Psoas muscle (tissue), 8 donors: Measurements from ENCODE around the gene AMMECR1L. TPM values are rescaled to one million over a fixed set of nuclear protein-coding genes. Genes with fewer than 3 reads are reported as not detected.
"Not testable (repeated sequence)": the region's sequence is repeated elsewhere in the genome, so short reads cannot be mapped to it uniquely, and the experiment has no call there.

Experiments used
- ATAC-seq, 4 donors: fragments of 200-7000 bp; cut with Tn5 transposase; one replicate each; pipeline ENCODE4 v1.9.1; 2020; ENCODE audit warnings: moderate library complexity in 3 of 4, mild to moderate bottlenecking in 2 of 4
- DNase-seq, 2 donors: peaks; one replicate each; pipeline ENCODE4 v3.0.0-alpha.2; 2020
- H3K27ac ChIP-seq: fragments of 200-600 bp; one replicate; pipeline ENCODE4 v1.8.0; 2022
- H3K27me3 ChIP-seq, 3 donors: fragments of 200-600 bp in 1 of 3; one replicate each; pipeline versions ENCODE4 v1.6.1 to v1.8.0; 2013 to 2022; ENCODE audit warnings: low read length in 2 of 3, mild to moderate bottlenecking in 2 of 3, moderate library complexity in 1 of 3; ENCODE audit not compliant: insufficient read depth in 3 of 3
- H3K36me3 ChIP-seq, 2 donors: fragments of 200-600 bp in 1 of 2; one replicate each; pipeline versions ENCODE4 v1.6.1 to v1.8.0; 2013 to 2022; ENCODE audit warnings: low read depth in 1 of 2, mild to moderate bottlenecking in 1 of 2, moderate library complexity in 1 of 2; ENCODE audit not compliant: insufficient read depth in 1 of 2
- H3K4me1 ChIP-seq: fragments of 200-600 bp; one replicate; pipeline ENCODE4 v1.8.0; 2022
- H3K4me3 ChIP-seq: fragments of 200-600 bp; one replicate; pipeline ENCODE4 v1.8.0; 2022; ENCODE audit warnings: mild to moderate bottlenecking
- H3K9me3 ChIP-seq: fragments of 200-600 bp; one replicate; pipeline ENCODE4 v1.8.0; 2022
- WGBS, 3 donors: extraction: QIAGEN DNeasy Blood & Tissue Kit; methylation state at CpG; one replicate each; pipeline versions ENCODE4 v1.1.6 to v1.1.7; 2013; 5-methylcytosine and 5-hydroxymethylcytosine counted together
- intact Hi-C, 2 donors: fragments of 100-400 bp; cut with DNase I; formaldehyde crosslinking; loops; one replicate each; pipeline versions ENCODE4 v1.11.0 to v1.14.2; 2022
- polyA plus RNA-seq, 3 donors: library from polyadenylated mRNA; stranded (reverse); fragments of 200-250 nt; gene quantifications; one replicate each; pipeline ENCODE4 v1.2.3, GENCODE V29; 2013
- total RNA-seq, 4 donors: library from RNA; stranded (reverse); fragmentation: NEBNext Ultra II Directional in 2 of 4; extraction: Animal tissue kit (Norgen Biotek cat#: 25700) in 2 of 4; gene quantifications; one replicate each; pipeline versions ENCODE4 v1.2.1 to v1.2.4, GENCODE V29; 2021 to 2023
- TF ChIP-seq, protein P1 (sequence below): fragments of 200-600 bp; IDR thresholded peaks from one replicate; pipeline ENCODE4 v1.8.0; 2022; ENCODE audit warnings: antibody characterized with exemption
- donor health status: healthy with polysubstance abuse.
- donor health status: DM: no; HTN: no; CAD: no; lungs with moderate emphysema.
- donor health status: Bipolar disorder and iron deficiency.
- donor health status: healthy.
- donor health status: DM: yes; HTN: yes; CAD: no.
- donor health status: DM: no; HTN: no; CAD: no.
- donor health status: DM: no; HTN: no; CAD: no.
- donor health status: DM: yes; HTN: yes; CAD: no.

The AMMECR1L gene
- total and polyA plus RNA-seq, 7 donors: 6.2 to 14.8 (median 11.0) TPM

GRCh38 chr2:127888772-127889171 lies 3.0 kb upstream of the AMMECR1L start:
- peaks cover 21% of the 10 kb centered on the region for H3K4me1 ChIP-seq
- DNase-seq: no peak
- no peaks in the 10 kb centered on the region for H3K9me3 ChIP-seq
- ATAC-seq: no peak
- H3K36me3 ChIP-seq: peaks cover 0 to 7% of the 10 kb centered on the region in 2 donors
- TF ChIP-seq, protein P1, sequence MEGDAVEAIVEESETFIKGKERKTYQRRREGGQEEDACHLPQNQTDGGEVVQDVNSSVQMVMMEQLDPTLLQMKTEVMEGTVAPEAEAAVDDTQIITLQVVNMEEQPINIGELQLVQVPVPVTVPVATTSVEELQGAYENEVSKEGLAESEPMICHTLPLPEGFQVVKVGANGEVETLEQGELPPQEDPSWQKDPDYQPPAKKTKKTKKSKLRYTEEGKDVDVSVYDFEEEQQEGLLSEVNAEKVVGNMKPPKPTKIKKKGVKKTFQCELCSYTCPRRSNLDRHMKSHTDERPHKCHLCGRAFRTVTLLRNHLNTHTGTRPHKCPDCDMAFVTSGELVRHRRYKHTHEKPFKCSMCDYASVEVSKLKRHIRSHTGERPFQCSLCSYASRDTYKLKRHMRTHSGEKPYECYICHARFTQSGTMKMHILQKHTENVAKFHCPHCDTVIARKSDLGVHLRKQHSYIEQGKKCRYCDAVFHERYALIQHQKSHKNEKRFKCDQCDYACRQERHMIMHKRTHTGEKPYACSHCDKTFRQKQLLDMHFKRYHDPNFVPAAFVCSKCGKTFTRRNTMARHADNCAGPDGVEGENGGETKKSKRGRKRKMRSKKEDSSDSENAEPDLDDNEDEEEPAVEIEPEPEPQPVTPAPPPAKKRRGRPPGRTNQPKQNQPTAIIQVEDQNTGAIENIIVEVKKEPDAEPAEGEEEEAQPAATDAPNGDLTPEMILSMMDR: no peak
- H3K27me3 ChIP-seq: no peaks in the 10 kb centered on the region
- intact Hi-C loops: loop anchor here (10.0 kb wide), 2 partner anchors 136 to 206 kb away; partner anchors contain the start of genes SAP130 (in 1 of the 2) and UGGT1 (in 1 of the 2)
- no peak overlapping the region for H3K27ac ChIP-seq
- no peak overlapping the region for H3K4me3 ChIP-seq
- WGBS, 3 donors: 93 to 97% (median 97%) methylated on average over 1 of the region's 1 CpG

DNA sequence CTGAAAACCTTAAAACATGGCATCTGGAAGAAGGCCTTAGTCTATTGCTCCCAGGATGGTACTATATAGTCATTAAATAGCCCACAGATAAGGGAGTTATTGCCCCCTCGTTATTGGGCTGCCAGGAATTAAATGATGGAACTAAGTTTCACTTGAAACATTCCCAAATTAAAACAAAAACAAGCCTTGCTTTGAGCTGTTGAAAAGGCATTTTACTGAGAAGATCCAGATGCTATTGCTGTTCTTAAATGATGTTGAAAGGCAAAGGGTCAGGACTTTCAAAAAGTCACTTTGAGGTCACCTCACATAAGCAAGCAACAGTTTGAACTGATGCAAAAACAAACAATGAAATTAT lies 2.0 kb upstream of the AMMECR1L start:
- 16 to 20% (median 19%) methylated on average over 1 of the region's 1 CpG for WGBS, 3 donors
- ATAC-seq (no peak), DNase-seq (no peak)
- Histone ChIP-seq H3K27me3 (no peaks in the 10 kb centered on the region), H3K4me3 (peak overlapping the region; percentile 78), H3K9me3 (no peaks in the 10 kb centered on the region), H3K36me3 (peaks cover 0 to 17% of the 10 kb centered on the region in 2 donors), H3K27ac (peak overlapping the region; percentile 87), H3K4me1 (peaks cover 22% of the 10 kb centered on the region)
- intact Hi-C loops: loop anchor here (10.0 kb wide), 2 partner anchors 137 to 207 kb away; partner anchors contain the start of genes SAP130 (in 1 of the 2) and UGGT1 (in 1 of the 2)
- TF ChIP-seq, protein P1: no peak

- intact Hi-C loops: loop anchor here (10.0 kb wide), 2 partner anchors 138 to 208 kb away; partner anchors contain the start of genes SAP130 (in 1 of the 2) and UGGT1 (in 1 of the 2)
- DNase-seq: no peak
- peaks cover 0 to 22% of the 10 kb centered on the region in 2 donors for H3K36me3 ChIP-seq
- peak overlapping the region; percentile 87 for H3K27ac ChIP-seq
- ATAC-seq: no peak
- H3K4me3 ChIP-seq: peak overlapping the region; percentile 78
- TF ChIP-seq, protein P1: no peak
- H3K9me3 ChIP-seq: no peaks in the 10 kb centered on the region
- peaks cover 22% of the 10 kb centered on the region for H3K4me1 ChIP-seq
- H3K27me3 ChIP-seq: no peaks in the 10 kb centered on the region
- WGBS, 3 donors: 20 to 24% (median 20%) methylated on average over 8 of the region's 8 CpGs
These were observed 1.5 kb upstream of the AMMECR1L start for GRCh38 chr2:127887082-127887775.

DNA sequence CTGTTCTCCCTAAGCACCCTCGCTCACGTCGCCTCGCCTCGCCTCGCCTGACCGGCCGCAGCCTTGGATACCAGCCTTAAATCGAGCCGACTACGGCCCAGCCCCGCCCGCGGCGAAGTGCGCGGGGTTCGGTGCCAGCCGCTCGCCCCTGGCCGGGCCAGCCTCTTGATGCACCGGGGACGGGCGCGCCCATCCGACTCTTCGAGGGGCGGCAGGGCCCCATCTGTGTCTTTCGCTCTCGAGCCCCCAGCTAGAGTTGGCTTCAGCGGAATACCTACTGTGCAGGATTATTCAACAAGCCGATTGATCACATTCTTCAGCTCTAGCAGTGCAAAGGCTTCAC lies 808 bp upstream of the AMMECR1L start:
- ATAC-seq: peak; percentile 61 to 75 (median 63)
- H3K9me3 ChIP-seq, DNase-seq, H3K27me3 ChIP-seq: not testable (repeated sequence)
- Histone ChIP-seq H3K27ac (peak overlapping the region; percentile 87), H3K4me3 (peak overlapping the region; percentile 78), H3K4me1 (peaks cover 25% of the 10 kb centered on the region), H3K36me3 (peaks cover 0 to 29% of the 10 kb centered on the region in 2 donors)
- intact Hi-C loops: loop anchor here (10.0 kb wide), 2 partner anchors 138 to 208 kb away; partner anchors contain the start of genes SAP130 (in 1 of the 2) and UGGT1 (in 1 of the 2)
- WGBS, 3 donors: 0% methylated on average over 18 to 30 of the region's 32 CpGs
